GM23248 (cell line): ENCODE data around the gene SFMBT1. TPM values are rescaled to one million over a fixed set of nuclear protein-coding genes. Genes with fewer than 3 reads are reported as not detected.

Source experiments
- DNase-seq: peaks from one replicate; pipeline ENCODE4 v3.0.0-alpha.2; 2015
- H2AFZ ChIP-seq: fragments of 200-600 bp; sonication (generic); 2 replicates; pipeline ENCODE4 v1.6.1; 2016; ENCODE audit warnings: antibody characterized with exemption
- H3F3A ChIP-seq: fragments of 200-600 bp; sonication (generic); 2 replicates; pipeline ENCODE4 v1.6.1; 2016; ENCODE audit warnings: mild to moderate bottlenecking, antibody characterized with exemption, mixed run types; ENCODE audit not compliant: insufficient read depth
- H3K27ac ChIP-seq: fragments of 200-600 bp; sonication (generic); 2 replicates; pipeline ENCODE4 v1.5.1; 2016; ENCODE audit warnings: mild to moderate bottlenecking
- H3K27me3 ChIP-seq: fragments of 200-600 bp; sonication (generic); replicated peaks from 2 replicates; pipeline ENCODE4 v1.6.1; 2016; ENCODE audit warnings: mild to moderate bottlenecking; ENCODE audit not compliant: insufficient read depth
- H3K36me3 ChIP-seq: fragments of 200-600 bp; sonication (generic); 2 replicates; pipeline ENCODE4 v1.6.1; 2016; ENCODE audit warnings: low read depth, mild to moderate bottlenecking
- H3K4me1 ChIP-seq: fragments of 200-600 bp; sonication (generic); 2 replicates; pipeline ENCODE4 v1.6.1; 2016; ENCODE audit warnings: mild to moderate bottlenecking; ENCODE audit not compliant: insufficient read depth
- H3K4me2 ChIP-seq: fragments of 200-600 bp; sonication (generic); one replicate; pipeline ENCODE4 v1.6.1; 2016; ENCODE audit warnings: mild to moderate bottlenecking; ENCODE audit not compliant: unreplicated experiment
- H3K4me3 ChIP-seq: fragments of 200-600 bp; sonication (generic); 2 replicates; pipeline ENCODE4 v1.5.1; 2016; ENCODE audit warnings: mild to moderate bottlenecking
- H3K79me2 ChIP-seq: fragments of 200-600 bp; sonication (generic); 2 replicates; pipeline ENCODE4 v1.6.1; 2016; ENCODE audit warnings: mild to moderate bottlenecking; ENCODE audit not compliant: insufficient read depth
- H3K9ac ChIP-seq: fragments of 200-600 bp; sonication (generic); 2 replicates; pipeline ENCODE4 v1.6.1; 2016; ENCODE audit warnings: mild to moderate bottlenecking
- H3K9me2 ChIP-seq: fragments of 200-600 bp; sonication (generic); 2 replicates; pipeline ENCODE4 v1.6.1; 2016; ENCODE audit warnings: mixed run types, mild to moderate bottlenecking, moderate library complexity; ENCODE audit not compliant: insufficient read depth
- H3K9me3 ChIP-seq: fragments of 200-600 bp; sonication (generic); one replicate; pipeline ENCODE4 v1.6.1; 2017; ENCODE audit warnings: low read depth
- H4K20me1 ChIP-seq: fragments of 200-600 bp; sonication (generic); 2 replicates; pipeline ENCODE4 v1.6.0; 2016; ENCODE audit not compliant: insufficient read depth
- EZH2 ChIP-seq: fragments of 200-600 bp; sonication (generic); IDR thresholded peaks from 2 replicates; pipeline ENCODE4 v1.6.1; 2018; ENCODE audit warnings: antibody characterized with exemption, mild to moderate bottlenecking; ENCODE audit not compliant: insufficient read depth, poor library complexity, severe bottlenecking
- EZH2phosphoT487 ChIP-seq: fragments of 200-600 bp; sonication (generic); IDR thresholded peaks from 2 replicates; pipeline ENCODE4 v1.6.1; 2018; ENCODE audit warnings: antibody characterized with exemption, moderate library complexity, mild to moderate bottlenecking, low read depth; ENCODE audit not compliant: insufficient read depth
- WGBS, 2 experiments: methylation state at CpG; one replicate each; pipeline ENCODE4 v1.1.6; 2015 to 2017; ENCODE audit warnings: low lambda C conversion rate in 2 of 2, low coverage in 1 of 2; ENCODE audit errors: missing lambda C conversion rate in 2 of 2; 5-methylcytosine and 5-hydroxymethylcytosine counted together
- in situ Hi-C: fragments of 300-500 bp; cut with MboI; formaldehyde crosslinking; loops from 2 replicates; pipeline ENCODE4 v1.15.0; 2020
- polyA plus RNA-seq: library from polyadenylated mRNA; unstranded; fragments of >200 nt; fragmentation: Nextera tagmentation; extraction: Ambion mirVana; gene quantifications from 2 replicates; pipeline ENCODE4 v1.2.1, GENCODE V29; 2016
- total RNA-seq: library from RNA; depleted of rRNA; stranded (reverse); fragments of >200 nt; shearing (Covaris generic); gene quantifications from 2 replicates; pipeline ENCODE4 v1.2.3, GENCODE V29; 2014

SFMBT1 gene
- total and polyA plus RNA-seq, 2 experiments from 2014 or later: 2.3 to 2.6 TPM

DNA sequence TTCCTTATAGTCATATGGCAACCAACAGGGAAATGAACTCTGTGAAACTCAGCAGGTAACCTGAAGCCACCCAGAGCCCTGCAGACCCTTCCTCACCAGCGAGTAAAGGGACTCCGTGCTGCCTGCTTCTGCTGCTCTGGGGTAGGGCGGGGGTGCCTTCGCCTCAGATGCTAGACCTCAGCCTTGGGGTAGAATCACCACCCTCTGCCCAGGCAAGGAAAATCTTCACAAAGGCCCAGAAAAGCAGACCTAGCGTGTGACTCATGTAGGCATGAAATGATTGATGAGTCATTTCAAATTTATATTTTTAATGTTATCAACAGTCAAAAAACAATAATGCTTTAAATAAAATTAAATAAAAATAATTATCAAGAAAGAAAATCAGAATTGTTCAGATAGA, 155.1 kb downstream of the SFMBT1 start:
- Histone ChIP-seq H4K20me1 (no peaks in the 10 kb centered on the region), H3K27ac (no peak overlapping the region), H3K9me2 (no peaks in the 10 kb centered on the region), H3F3A (peaks cover 21% of the 10 kb centered on the region), H3K36me3 (no peaks in the 10 kb centered on the region), H3K9ac (no peak overlapping the region), H3K27me3 (no peaks in the 10 kb centered on the region), H3K9me3 (no peaks in the 10 kb centered on the region), H3K4me3 (no peak overlapping the region), H3K79me2 (peaks cover 75% of the 10 kb centered on the region), H3K4me2 (no peak overlapping the region), H3K4me1 (peaks cover 26% of the 10 kb centered on the region), H2AFZ (no peak overlapping the region)
- 84 to 86% methylated on average over 5 of the region's 5 CpGs for WGBS, 2 experiments
- in situ Hi-C loops: no loop called here
- no peak for TF ChIP-seq EZH2phosphoT487
- TF ChIP-seq EZH2: no peak
- peak; percentile 37 for DNase-seq

GRCh38 chr3:52889901-52890300, 156.0 kb downstream of the SFMBT1 start:
- no peaks in the 10 kb centered on the region for H4K20me1 ChIP-seq
- peaks cover 21% of the 10 kb centered on the region for H3F3A ChIP-seq
- DNase-seq: no peak

DNA sequence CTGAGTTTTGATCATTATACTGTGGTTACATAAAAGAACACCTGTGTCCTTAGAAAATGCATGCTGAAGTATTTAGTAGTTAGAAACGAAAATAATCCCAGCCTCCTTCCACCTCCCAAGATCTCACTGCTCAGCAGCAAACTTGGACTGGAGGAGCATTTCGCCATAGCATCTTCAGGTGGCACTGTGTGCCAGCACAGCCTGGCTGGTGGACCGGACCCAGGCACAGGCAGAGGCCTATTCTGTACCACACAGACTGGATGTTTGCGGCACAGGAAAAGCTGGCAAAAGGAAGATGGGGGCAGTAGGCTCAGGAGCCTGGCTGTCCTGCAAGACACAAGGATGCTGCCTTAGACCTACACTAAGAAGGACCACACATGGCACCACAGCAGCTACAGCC, 158.7 kb downstream of the SFMBT1 start:
- TF ChIP-seq EZH2phosphoT487 (no peak), EZH2 (no peak)
- H3K9me2 ChIP-seq: no peaks in the 10 kb centered on the region
- no peak overlapping the region for H2AFZ ChIP-seq
- no peak overlapping the region for H3K27ac ChIP-seq
- H3K79me2 ChIP-seq: peaks cover 55% of the 10 kb centered on the region
- no peak for DNase-seq
- no peak overlapping the region for H3K4me3 ChIP-seq
- no peak overlapping the region for H3K4me2 ChIP-seq
- H3F3A ChIP-seq: peaks cover 11% of the 10 kb centered on the region
- H3K9ac ChIP-seq: no peak overlapping the region
- 91 to 96% methylated on average over 4 of the region's 4 CpGs for WGBS, 2 experiments
- H3K4me1 ChIP-seq: peaks cover 10% of the 10 kb centered on the region
- no peaks in the 10 kb centered on the region for H3K9me3 ChIP-seq
- in situ Hi-C loops: no loop called here
- H3K36me3 ChIP-seq: no peaks in the 10 kb centered on the region
- H4K20me1 ChIP-seq: no peaks in the 10 kb centered on the region
- H3K27me3 ChIP-seq: no peaks in the 10 kb centered on the region

More at GRCh38 chr3:52889901-52890300, 156.0 kb downstream of the SFMBT1 start:
- Histone ChIP-seq H3K79me2 (peaks cover 78% of the 10 kb centered on the region), H3K27ac (no peak overlapping the region), H2AFZ (no peak overlapping the region), H3K36me3 (no peaks in the 10 kb centered on the region), H3K9ac (no peak overlapping the region), H3K9me2 (no peaks in the 10 kb centered on the region), H3K27me3 (no peaks in the 10 kb centered on the region), H3K4me2 (no peak overlapping the region), H3K4me1 (peaks cover 26% of the 10 kb centered on the region), H3K9me3 (no peaks in the 10 kb centered on the region), H3K4me3 (no peak overlapping the region)
- TF ChIP-seq EZH2phosphoT487: no peak
- no peak for TF ChIP-seq EZH2
- WGBS, 2 experiments: 98 to 99% methylated on average over 8 of the region's 8 CpGs
- in situ Hi-C loops: no loop called here

- Histone ChIP-seq H3K4me3 (no peak overlapping the region), H2AFZ (no peak overlapping the region), H3F3A (peaks cover under 1% of the 10 kb centered on the region), H4K20me1 (no peaks in the 10 kb centered on the region), H3K79me2 (peaks cover 51% of the 10 kb centered on the region), H3K27ac (no peak overlapping the region), H3K9ac (no peak overlapping the region), H3K9me3 (no peaks in the 10 kb centered on the region), H3K9me2 (no peaks in the 10 kb centered on the region), H3K27me3 (no peaks in the 10 kb centered on the region), H3K4me2 (no peak overlapping the region), H3K4me1 (peaks cover under 1% of the 10 kb centered on the region; the same call in 1 of the 2 replicates), H3K36me3 (no peaks in the 10 kb centered on the region)
- in situ Hi-C loops: no loop called here
- DNase-seq: no peak
- TF ChIP-seq EZH2phosphoT487 (no peak), EZH2 (no peak)
- 87 to 91% methylated on average over 5 of the region's 5 CpGs for WGBS, 2 experiments
These were observed 159.7 kb downstream of the SFMBT1 start for GRCh38 chr3:52886049-52886730.
